Endothelial cell of umbilical vein (primary cell): ENCODE measurements around the gene KCNG1. TPM values are rescaled to one million over a fixed set of nuclear protein-coding genes. Genes with fewer than 3 reads are reported as not detected.

ENCODE experiments used
- BruUV-seq: library from RNA; stranded (reverse); fragments of 400-500 nt; replicated peaks from 2 replicates; lab custom pipeline; 2021; lab: Mats Ljungman, UMichigan
- CTCF ChIA-PET: fragments of 300-600, 350-600 bp; sonication (Branson Sonifier 250); formaldehyde crosslinking; loops from one replicate; lab custom pipeline; 2021; ENCODE audit warnings: antibody characterized with exemption, inconsistent platforms; lab: Charles Lee
- POLR2A ChIA-PET: fragments of 300-600, 350-600 bp; sonication (Branson Sonifier 250); formaldehyde crosslinking; loops from one replicate; lab custom pipeline; 2021; ENCODE audit warnings: antibody characterized with exemption, inconsistent platforms; lab: Charles Lee
- DNase-seq: peaks from one replicate; pipeline ENCODE4 v3.0.0-alpha.2; 2011; ENCODE audit warnings: low read depth, low spot score
- FAIRE-seq: peaks from 2 replicates; lab custom pipeline; 2011; peaks lifted over from hg19 to GRCh38; lab: Jason Lieb, UNC
- H2AFZ ChIP-seq: 2 replicates; pipeline ENCODE4 v1.6.0; 2012; ENCODE audit warnings: low read depth, low read length, control low read depth, inconsistent platforms
- H3K27ac ChIP-seq: 2 replicates; pipeline ENCODE4 v1.5.1; 2011; ENCODE audit warnings: low read depth, mild to moderate bottlenecking, control low read depth, low read length, moderate library complexity; ENCODE audit not compliant: insufficient read depth
- H3K27me3 ChIP-seq, 2 experiments: 2 replicates each; pipeline versions ENCODE4 v1.6.0 to v1.6.1; 2011; ENCODE audit warnings: low read length in 2 of 2, mixed read lengths in 1 of 2; ENCODE audit not compliant: control insufficient read depth in 2 of 2, insufficient read depth in 2 of 2
- H3K36me3 ChIP-seq, 2 experiments: 2 replicates in 1 of 2; 3 replicates in 1 of 2; pipeline ENCODE4 v1.5.1; 2011; ENCODE audit warnings: low read length in 2 of 2, mild to moderate bottlenecking in 1 of 2, moderate library complexity in 1 of 2; ENCODE audit not compliant: control insufficient read depth in 2 of 2, insufficient read depth in 2 of 2; ENCODE audit errors: extremely low read depth in 1 of 2
- H3K4me1 ChIP-seq: 3 replicates; pipeline ENCODE4 v1.5.1; 2011; ENCODE audit warnings: mild to moderate bottlenecking, low read length; ENCODE audit not compliant: control insufficient read depth, insufficient read depth; ENCODE audit errors: extremely low read depth
- H3K4me2 ChIP-seq: 2 replicates; pipeline ENCODE4 v1.6.1; 2011; ENCODE audit warnings: low read length, control low read depth, mixed read lengths; ENCODE audit not compliant: insufficient read depth
- H3K4me3 ChIP-seq, 3 experiments: fragments of 200-600 bp in 1 of 3; sonication (generic), shearing (Covaris generic) in 1 of 3; replicated peaks in 1 of 3; 2 replicates each; pipeline ENCODE4 v1.5.1; 2011 to 2016; ENCODE audit warnings: control low read depth in 3 of 3, low read length in 3 of 3, mild to moderate bottlenecking in 2 of 3, inconsistent platforms in 1 of 3, low read depth in 1 of 3, moderate library complexity in 1 of 3; ENCODE audit not compliant: insufficient read depth in 1 of 3
- H3K79me2 ChIP-seq: 2 replicates; pipeline ENCODE4 v1.6.0; 2012; ENCODE audit warnings: low read length, inconsistent platforms; ENCODE audit not compliant: control insufficient read depth, insufficient read depth
- H3K9ac ChIP-seq: replicated peaks from 2 replicates; pipeline ENCODE3; 2011; ENCODE audit warnings: low read length, control low read depth; ENCODE audit not compliant: insufficient read depth; ENCODE audit errors: extremely low read depth
- H3K9me1 ChIP-seq: replicated peaks from 3 replicates; pipeline ENCODE4 v1.6.0; 2011; ENCODE audit warnings: mild to moderate bottlenecking, low read length; ENCODE audit not compliant: control insufficient read depth, insufficient read depth; ENCODE audit errors: extremely low read depth
- H3K9me3 ChIP-seq: replicated peaks from 2 replicates; pipeline ENCODE4 v1.5.1; 2012; ENCODE audit warnings: low read length, inconsistent platforms; ENCODE audit not compliant: control insufficient read depth, insufficient read depth
- H4K20me1 ChIP-seq: replicated peaks from 2 replicates; pipeline ENCODE3; 2011; ENCODE audit warnings: mild to moderate bottlenecking, low read length; ENCODE audit not compliant: control insufficient read depth, insufficient read depth; ENCODE audit errors: extremely low read depth
- CTCF ChIP-seq, 2 donors: IDR thresholded peaks; 1 replicate in 1 of 2; 2 replicates in 1 of 2; pipeline ENCODE4 v1.5.1; 2011; ENCODE audit warnings: low read length in 2 of 2, mild to moderate bottlenecking in 2 of 2, moderate library complexity in 2 of 2, control low read depth in 1 of 2, inconsistent platforms in 1 of 2, low read depth in 1 of 2; ENCODE audit not compliant: insufficient read depth in 1 of 2; ENCODE audit errors: extremely low read depth in 1 of 2
- EZH2 ChIP-seq: IDR thresholded peaks from 2 replicates; pipeline ENCODE4 v1.6.1; 2012; ENCODE audit warnings: borderline replicate concordance, low read depth, mild to moderate bottlenecking, moderate library complexity, low read length, inconsistent platforms; ENCODE audit not compliant: severe bottlenecking
- FOS ChIP-seq: IDR thresholded peaks from 2 replicates; pipeline ENCODE4 v1.6.1; 2011; ENCODE audit warnings: mild to moderate bottlenecking, low read length, moderate library complexity, borderline replicate concordance; ENCODE audit not compliant: insufficient read depth
- GATA2 ChIP-seq: IDR thresholded peaks from 2 replicates; pipeline ENCODE4 v1.7.0; 2011; ENCODE audit warnings: low read depth, mild to moderate bottlenecking, moderate library complexity, mixed read lengths, low read length; ENCODE audit not compliant: insufficient read length, insufficient read depth
- JUN ChIP-seq: IDR thresholded peaks from 2 replicates; pipeline ENCODE4 v1.6.1; 2011; ENCODE audit warnings: borderline replicate concordance, low read depth; ENCODE audit not compliant: insufficient read length, insufficient read depth
- MAX ChIP-seq: IDR thresholded peaks from 2 replicates; pipeline ENCODE4 v1.6.1; 2011; ENCODE audit not compliant: insufficient read depth, insufficient read length
- MYC ChIP-seq: IDR thresholded peaks from one replicate; pipeline ENCODE4 v1.6.1; 2011; ENCODE audit warnings: mild to moderate bottlenecking, low read depth, low read length
- POLR2A ChIP-seq: IDR thresholded peaks from 2 replicates; pipeline ENCODE4 v1.6.1; 2012; ENCODE audit warnings: low read depth, mild to moderate bottlenecking, control low read depth, low read length
- POLR2AphosphoS5 ChIP-seq: IDR thresholded peaks from 2 replicates; pipeline ENCODE4 v1.6.1; 2012; ENCODE audit warnings: low read depth, mild to moderate bottlenecking, control low read depth, low read length, moderate library complexity; ENCODE audit not compliant: insufficient read depth
- dilution Hi-C: fragments of 300-500 bp; cut with MboI; formaldehyde crosslinking; loops from one replicate; pipeline ENCODE4 v1.15.0; 2019; ENCODE audit warnings: low sequenced_read_pairs; ENCODE audit not compliant: extremely low pct_ligation_motif_present
- intact Hi-C: fragments of 100-400 bp; cut with micrococcal nuclease; formaldehyde crosslinking; loops from one replicate; pipeline ENCODE4 v1.10.0; 2022
- polyA plus RNA-seq, 4 experiments: library from polyadenylated mRNA; depleted of rRNA in 3 of 4; stranded (reverse) in 3 of 4; unstranded in 1 of 4; fragments of >200 nt; gene quantifications; 2 replicates each; pipeline versions ENCODE4 v1.2.1 to v1.2.3, GENCODE V29; 2011 to 2012; ENCODE audit warnings: missing spikeins in 1 of 4
- total RNA-seq: library from RNA; stranded (reverse); gene quantifications from 2 replicates; pipeline ENCODE4 v1.2.3, GENCODE V29; 2021

KCNG1 gene
- total and polyA plus RNA-seq, 2 donors (not counting 3 experiments of a cell fraction or from before 2014, with no cell fraction given): 0.22 to 1.1 TPM

- Histone ChIP-seq H3K79me2 (no peaks in the 10 kb centered on the region), H3K36me3 (no peaks in the 10 kb centered on the region), H3K9me3 (no peaks in the 10 kb centered on the region), H2AFZ (no peak overlapping the region), H3K9me1 (no peaks in the 10 kb centered on the region), H3K4me2 (no peak overlapping the region), H3K4me3 (no peak overlapping the region), H4K20me1 (no peaks in the 10 kb centered on the region), H3K27ac (no peak overlapping the region), H3K27me3 (peaks cover 41 to 59% of the 10 kb centered on the region in 2 experiments), H3K4me1 (peaks cover 6% of the 10 kb centered on the region), H3K9ac (no peak overlapping the region)
- DNase-seq (no peak), FAIRE-seq (no peak)
- dilution Hi-C loops (no loop called here), intact Hi-C loops (no loop called here)
- CTCF ChIA-PET: interaction anchor here (0.9 to 7.3 kb wide), 2 partner anchors 12 to 40 kb away, joined by 4 to 47 read pairs; no protein-coding TSS in a partner anchor
- no TSS peak for BruUV-seq
- POLR2A ChIA-PET: no interaction called here
- TF ChIP-seq MYC: no peak
- TF ChIP-seq CTCF (IDR thresholded peaks at IDR 0.05; ENCODE audit: extremely low read depth in 1 of 2, insufficient read depth in 1 of 2, low read depth in 1 of 2, low read length in 2 of 2): no peak
Observed at GRCh38 chr20:51027035-51027795, 4.3 kb upstream of the KCNG1 start.

GRCh38 chr20:51026269-51026668 lies 3.4 kb upstream of the KCNG1 start:
- intact Hi-C loops: no loop called here

More at GRCh38 chr20:51026269-51026668, 3.4 kb upstream of the KCNG1 start:
- no TSS peak for BruUV-seq
- H3K9me1 ChIP-seq: no peaks in the 10 kb centered on the region
- dilution Hi-C loops: no loop called here
- no peaks in the 10 kb centered on the region for H4K20me1 ChIP-seq
- no peak overlapping the region for H3K4me2 ChIP-seq
- ChIA-PET POLR2A (no interaction called here), CTCF (interaction anchor here (7.3 kb wide), 1 partner anchor 11 kb away, joined by 47 read pairs; no protein-coding TSS in a partner anchor)
- no peak overlapping the region for H3K27ac ChIP-seq
- DNase-seq (no peak), FAIRE-seq (no peak)
- no peaks in the 10 kb centered on the region for H3K36me3 ChIP-seq
- H3K27me3 ChIP-seq: peaks cover 50 to 68% of the 10 kb centered on the region in 2 experiments
- no peak overlapping the region for H2AFZ ChIP-seq
- H3K9me3 ChIP-seq: no peaks in the 10 kb centered on the region
- H3K79me2 ChIP-seq: no peaks in the 10 kb centered on the region
- no peak for TF ChIP-seq MAX
- TF ChIP-seq FOS: no peak
- no peak for TF ChIP-seq CTCF (IDR thresholded peaks at IDR 0.05; ENCODE audit: extremely low read depth in 1 of 2, insufficient read depth in 1 of 2, low read depth in 1 of 2, low read length in 2 of 2)
- no peak for TF ChIP-seq JUN
- no peak for TF ChIP-seq MYC
- TF ChIP-seq POLR2AphosphoS5: no peak
- no peak for TF ChIP-seq EZH2
- TF ChIP-seq POLR2A: no peak
- no peak for TF ChIP-seq GATA2
- H3K4me3 ChIP-seq: no peak overlapping the region
- peaks cover 6% of the 10 kb centered on the region for H3K4me1 ChIP-seq
- H3K9ac ChIP-seq: no peak overlapping the region
